GM23338 (cell line): ENCODE data around the gene GRID1. TPM values are rescaled to one million over a fixed set of nuclear protein-coding genes. Genes with fewer than 3 reads are reported as not detected.

Experiments used
- ATAC-seq: fragments of 200-7000 bp; cut with Tn5 transposase; 3 replicates; pipeline ENCODE4 v1.9.1; 2020
- DNase-seq: peaks from one replicate; pipeline ENCODE4 v3.0.0-alpha.2; 2015; ENCODE audit warnings: low spot score
- H2AFZ ChIP-seq: fragments of 200-600 bp; sonication (generic); 2 replicates; pipeline ENCODE4 v1.8.0; 2016; ENCODE audit warnings: antibody characterized with exemption, mild to moderate bottlenecking, moderate library complexity
- H3F3A ChIP-seq: fragments of 200-600 bp; sonication (generic); replicated peaks from 2 replicates; pipeline ENCODE4 v1.8.0; 2017; ENCODE audit warnings: antibody characterized with exemption, mixed run types, low read depth
- H3K27ac ChIP-seq: fragments of 200-600 bp; sonication (generic); 2 replicates; pipeline ENCODE4 v1.6.1; 2016; ENCODE audit warnings: low read depth
- H3K27me3 ChIP-seq: fragments of 200-600 bp; sonication (generic); 2 replicates; pipeline ENCODE4 v1.8.0; 2016; ENCODE audit warnings: mild to moderate bottlenecking, mixed run types, moderate library complexity; ENCODE audit not compliant: insufficient read depth
- H3K36me3 ChIP-seq: fragments of 200-600 bp; sonication (generic); 2 replicates; pipeline ENCODE4 v1.8.0; 2016; ENCODE audit warnings: mild to moderate bottlenecking; ENCODE audit not compliant: insufficient read depth
- H3K4me1 ChIP-seq: fragments of 200-600 bp; sonication (generic); 2 replicates; pipeline ENCODE4 v1.8.0; 2016; ENCODE audit warnings: mild to moderate bottlenecking, moderate library complexity; ENCODE audit not compliant: insufficient read depth
- H3K4me2 ChIP-seq: fragments of 200-600 bp; sonication (generic); 2 replicates; pipeline ENCODE4 v1.7.1; 2017; ENCODE audit warnings: mixed run types
- H3K4me3 ChIP-seq: fragments of 200-600 bp; sonication (generic); 2 replicates; pipeline ENCODE4 v1.6.1; 2016; ENCODE audit warnings: mixed run types
- H3K79me2 ChIP-seq: fragments of 200-600 bp; sonication (generic); replicated peaks from 2 replicates; pipeline ENCODE4 v1.8.0; 2017; ENCODE audit warnings: mild to moderate bottlenecking; ENCODE audit not compliant: insufficient read depth
- H3K9me2 ChIP-seq: fragments of 200-600 bp; sonication (generic); 2 replicates; pipeline ENCODE4 v1.8.0; 2017; ENCODE audit not compliant: insufficient read depth
- H4K20me1 ChIP-seq: fragments of 200-600 bp; sonication (generic); replicated peaks from 2 replicates; pipeline ENCODE4 v1.8.0; 2017; ENCODE audit warnings: mild to moderate bottlenecking; ENCODE audit not compliant: insufficient read depth
- H3K27ac Mint-ChIP-seq: 2 replicates; pipeline ENCODE4 v1.8.0; 2020; ENCODE audit warnings: inconsistent platforms, mild to moderate bottlenecking, moderate library complexity, mixed read lengths
- H3K27me3 Mint-ChIP-seq: 3 replicates; pipeline ENCODE4 v1.8.0; 2022; ENCODE audit warnings: low read depth, mild to moderate bottlenecking, moderate library complexity, mixed read lengths, inconsistent platforms; ENCODE audit not compliant: insufficient read depth, poor library complexity
- H3K36me3 Mint-ChIP-seq: 3 replicates; pipeline ENCODE4 v1.8.0; 2021; ENCODE audit warnings: low read depth, mild to moderate bottlenecking, inconsistent platforms, moderate library complexity, mixed read lengths
- H3K4me1 Mint-ChIP-seq: 3 replicates; pipeline ENCODE4 v1.8.0; 2020; ENCODE audit warnings: mild to moderate bottlenecking, inconsistent platforms, mixed read lengths
- H3K4me3 Mint-ChIP-seq: 3 replicates; pipeline ENCODE4 v1.8.0; 2021; ENCODE audit warnings: moderate library complexity, mild to moderate bottlenecking, inconsistent platforms, mixed read lengths
- H3K9me3 Mint-ChIP-seq: 3 replicates; pipeline ENCODE4 v1.8.0; 2020; ENCODE audit warnings: moderate library complexity, mild to moderate bottlenecking, inconsistent platforms, mixed read lengths
- CREB1 ChIP-seq: fragments of 250-450 bp; sonication (Bioruptor Pico); IDR thresholded peaks from 2 replicates; pipeline ENCODE4 v1.5.0; 2020; ENCODE audit warnings: low read depth, mild to moderate bottlenecking, moderate library complexity
- EZH2 ChIP-seq: fragments of 200-600 bp; sonication (generic); IDR thresholded peaks from one replicate; pipeline ENCODE4 v1.8.0; 2017; ENCODE audit warnings: antibody characterized with exemption, mild to moderate bottlenecking, low read depth; ENCODE audit not compliant: unreplicated experiment
- EZH2phosphoT487 ChIP-seq: fragments of 200-600 bp; sonication (generic); IDR thresholded peaks from one replicate; pipeline ENCODE4 v1.8.1; 2018; ENCODE audit warnings: antibody characterized with exemption; ENCODE audit not compliant: unreplicated experiment
- JUNB ChIP-seq: IDR thresholded peaks from one replicate; pipeline ENCODE4 v1.6.1; 2016; ENCODE audit warnings: antibody characterized with exemption; ENCODE audit not compliant: unreplicated experiment
- NANOG ChIP-seq: IDR thresholded peaks from 2 replicates; pipeline ENCODE4 v1.6.1; 2016; ENCODE audit warnings: antibody characterized with exemption, borderline replicate concordance
- POLR2AphosphoS5 ChIP-seq: IDR thresholded peaks from 2 replicates; pipeline ENCODE4 v1.6.1; 2016; ENCODE audit warnings: antibody characterized with exemption, low read depth
- STAT1 ChIP-seq: IDR thresholded peaks from one replicate; pipeline ENCODE4 v1.6.1; 2016; ENCODE audit warnings: antibody characterized with exemption; ENCODE audit not compliant: unreplicated experiment
- ZNF114 ChIP-seq: fragments of 250-450 bp; sonication (Bioruptor Pico); IDR thresholded peaks from 2 replicates; pipeline ENCODE4 v1.5.0; 2020; ENCODE audit warnings: mild to moderate bottlenecking, moderate library complexity
- ZNF331 ChIP-seq: fragments of 250-450 bp; sonication (Bioruptor Pico); IDR thresholded peaks from 2 replicates; pipeline ENCODE4 v1.5.0; 2020; ENCODE audit warnings: low read depth, mild to moderate bottlenecking, moderate library complexity
- polyA plus RNA-seq: library from polyadenylated mRNA; unstranded; fragments of >200 nt; fragmentation: Nextera tagmentation; extraction: Ambion mirVana; gene quantifications from 2 replicates; pipeline ENCODE4 v1.2.1, GENCODE V29; 2016
- total RNA-seq: library from RNA; depleted of rRNA; stranded (reverse); fragments of >200 nt; shearing (Covaris generic); gene quantifications from 2 replicates; pipeline ENCODE4 v1.2.3, GENCODE V29; 2014
- TF ChIP-seq, protein P1 (sequence below): fragments of 250-450 bp; sonication (Bioruptor Pico); IDR thresholded peaks from 2 replicates; pipeline ENCODE4 v1.5.0; 2020; ENCODE audit warnings: mild to moderate bottlenecking, moderate library complexity

The GRID1 gene
- total and polyA plus RNA-seq, 2 experiments from 2014 or later = 0.14 to 0.15 TPM

DNA sequence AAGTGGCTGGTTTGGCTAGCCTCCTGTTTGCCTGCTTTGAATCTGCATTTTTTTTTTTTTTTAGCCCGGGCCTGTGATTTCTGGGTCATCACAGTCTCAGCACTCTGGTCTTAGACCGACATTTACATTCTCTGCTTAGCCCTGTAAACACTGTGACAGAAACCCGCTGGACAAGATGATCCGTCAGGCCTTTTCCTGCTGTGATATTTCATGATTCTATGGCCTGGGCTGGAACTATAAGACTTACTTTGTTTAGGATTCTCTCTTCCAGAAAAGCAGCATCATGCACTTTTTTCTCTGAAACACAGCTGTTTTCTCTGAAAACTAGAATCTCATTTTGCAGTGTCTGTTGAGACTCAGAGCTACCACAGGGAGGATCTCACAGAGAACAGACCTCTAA is 705.5 kb downstream of the GRID1 start:
- Histone ChIP-seq H3K4me3 (no peak overlapping the region), H3K36me3 (no peaks in the 10 kb centered on the region), H2AFZ (no peak overlapping the region)

DNA sequence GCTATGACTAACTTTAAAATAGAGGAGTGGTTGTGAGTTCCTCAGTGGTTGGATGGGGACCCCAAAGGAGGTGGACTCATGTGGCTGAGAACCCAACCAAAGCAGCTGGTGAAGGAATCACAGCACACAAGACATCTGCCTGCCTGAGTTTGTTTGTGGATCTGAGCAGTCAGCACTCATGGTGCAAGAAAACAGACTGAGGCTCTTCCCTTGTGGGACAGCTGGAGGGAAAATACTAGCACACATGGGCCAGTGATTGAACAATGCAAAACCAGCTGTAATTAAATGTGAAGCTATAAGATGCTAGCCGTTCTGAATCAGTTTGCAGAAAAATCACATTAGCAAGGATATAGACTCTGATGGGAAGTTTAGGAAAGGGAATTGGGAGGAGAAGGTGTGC is 707.3 kb downstream of the GRID1 start:
- Histone ChIP-seq H4K20me1 (no peaks in the 10 kb centered on the region), H3K9me2 (no peaks in the 10 kb centered on the region), H3K79me2 (no peaks in the 10 kb centered on the region), H3K4me2 (no peak overlapping the region), H3K36me3 (no peaks in the 10 kb centered on the region), H3K4me1 (no peaks in the 10 kb centered on the region), H2AFZ (no peak overlapping the region), H3K4me3 (no peak overlapping the region), H3K27me3 (no peaks in the 10 kb centered on the region), H3K27ac (no peak overlapping the region), H3F3A (no peaks in the 10 kb centered on the region)
- DNase-seq = no peak
- no peak overlapping the region for H3K27ac Mint-ChIP-seq
- TF ChIP-seq EZH2 (no peak), ZNF331 (no peak), CREB1 (CRISPR knock-in tag) (no peak), EZH2phosphoT487 (no peak), ZNF114 (CRISPR knock-in tag) (no peak)
- TF ChIP-seq, protein P1, sequence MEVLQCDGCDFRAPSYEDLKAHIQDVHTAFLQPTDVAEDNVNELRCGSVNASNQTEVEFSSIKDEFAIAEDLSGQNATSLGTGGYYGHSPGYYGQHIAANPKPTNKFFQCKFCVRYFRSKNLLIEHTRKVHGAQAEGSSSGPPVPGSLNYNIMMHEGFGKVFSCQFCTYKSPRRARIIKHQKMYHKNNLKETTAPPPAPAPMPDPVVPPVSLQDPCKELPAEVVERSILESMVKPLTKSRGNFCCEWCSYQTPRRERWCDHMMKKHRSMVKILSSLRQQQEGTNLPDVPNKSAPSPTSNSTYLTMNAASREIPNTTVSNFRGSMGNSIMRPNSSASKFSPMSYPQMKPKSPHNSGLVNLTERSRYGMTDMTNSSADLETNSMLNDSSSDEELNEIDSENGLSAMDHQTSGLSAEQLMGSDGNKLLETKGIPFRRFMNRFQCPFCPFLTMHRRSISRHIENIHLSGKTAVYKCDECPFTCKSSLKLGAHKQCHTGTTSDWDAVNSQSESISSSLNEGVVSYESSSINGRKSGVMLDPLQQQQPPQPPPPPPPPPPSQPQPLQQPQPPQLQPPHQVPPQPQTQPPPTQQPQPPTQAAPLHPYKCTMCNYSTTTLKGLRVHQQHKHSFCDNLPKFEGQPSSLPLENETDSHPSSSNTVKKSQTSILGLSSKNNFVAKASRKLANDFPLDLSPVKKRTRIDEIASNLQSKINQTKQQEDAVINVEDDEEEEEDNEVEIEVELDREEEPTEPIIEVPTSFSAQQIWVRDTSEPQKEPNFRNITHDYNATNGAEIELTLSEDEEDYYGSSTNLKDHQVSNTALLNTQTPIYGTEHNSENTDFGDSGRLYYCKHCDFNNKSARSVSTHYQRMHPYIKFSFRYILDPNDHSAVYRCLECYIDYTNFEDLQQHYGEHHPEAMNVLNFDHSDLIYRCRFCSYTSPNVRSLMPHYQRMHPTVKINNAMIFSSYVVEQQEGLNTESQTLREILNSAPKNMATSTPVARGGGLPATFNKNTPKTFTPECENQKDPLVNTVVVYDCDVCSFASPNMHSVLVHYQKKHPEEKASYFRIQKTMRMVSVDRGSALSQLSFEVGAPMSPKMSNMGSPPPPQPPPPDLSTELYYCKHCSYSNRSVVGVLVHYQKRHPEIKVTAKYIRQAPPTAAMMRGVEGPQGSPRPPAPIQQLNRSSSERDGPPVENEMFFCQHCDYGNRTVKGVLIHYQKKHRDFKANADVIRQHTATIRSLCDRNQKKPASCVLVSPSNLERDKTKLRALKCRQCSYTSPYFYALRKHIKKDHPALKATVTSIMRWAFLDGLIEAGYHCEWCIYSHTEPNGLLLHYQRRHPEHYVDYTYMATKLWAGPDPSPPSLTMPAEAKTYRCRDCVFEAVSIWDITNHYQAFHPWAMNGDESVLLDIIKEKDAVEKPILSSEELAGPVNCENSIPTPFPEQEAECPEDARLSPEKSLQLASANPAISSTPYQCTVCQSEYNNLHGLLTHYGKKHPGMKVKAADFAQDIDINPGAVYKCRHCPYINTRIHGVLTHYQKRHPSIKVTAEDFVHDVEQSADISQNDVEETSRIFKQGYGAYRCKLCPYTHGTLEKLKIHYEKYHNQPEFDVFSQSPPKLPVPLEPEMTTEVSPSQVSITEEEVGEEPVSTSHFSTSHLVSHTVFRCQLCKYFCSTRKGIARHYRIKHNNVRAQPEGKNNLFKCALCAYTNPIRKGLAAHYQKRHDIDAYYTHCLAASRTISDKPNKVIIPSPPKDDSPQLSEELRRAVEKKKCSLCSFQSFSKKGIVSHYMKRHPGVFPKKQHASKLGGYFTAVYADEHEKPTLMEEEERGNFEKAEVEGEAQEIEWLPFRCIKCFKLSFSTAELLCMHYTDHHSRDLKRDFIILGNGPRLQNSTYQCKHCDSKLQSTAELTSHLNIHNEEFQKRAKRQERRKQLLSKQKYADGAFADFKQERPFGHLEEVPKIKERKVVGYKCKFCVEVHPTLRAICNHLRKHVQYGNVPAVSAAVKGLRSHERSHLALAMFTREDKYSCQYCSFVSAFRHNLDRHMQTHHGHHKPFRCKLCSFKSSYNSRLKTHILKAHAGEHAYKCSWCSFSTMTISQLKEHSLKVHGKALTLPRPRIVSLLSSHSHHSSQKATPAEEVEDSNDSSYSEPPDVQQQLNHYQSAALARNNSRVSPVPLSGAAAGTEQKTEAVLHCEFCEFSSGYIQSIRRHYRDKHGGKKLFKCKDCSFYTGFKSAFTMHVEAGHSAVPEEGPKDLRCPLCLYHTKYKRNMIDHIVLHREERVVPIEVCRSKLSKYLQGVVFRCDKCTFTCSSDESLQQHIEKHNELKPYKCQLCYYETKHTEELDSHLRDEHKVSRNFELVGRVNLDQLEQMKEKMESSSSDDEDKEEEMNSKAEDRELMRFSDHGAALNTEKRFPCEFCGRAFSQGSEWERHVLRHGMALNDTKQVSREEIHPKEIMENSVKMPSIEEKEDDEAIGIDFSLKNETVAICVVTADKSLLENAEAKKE = no peak
- H3K4me1 Mint-ChIP-seq = no peaks in the 10 kb centered on the region
- no peak overlapping the region for H3K4me3 Mint-ChIP-seq
- ATAC-seq = no peak
- peaks cover 16% of the 10 kb centered on the region for H3K36me3 Mint-ChIP-seq
- H3K9me3 Mint-ChIP-seq = peaks cover 27% of the 10 kb centered on the region
- H3K27me3 Mint-ChIP-seq = peaks cover 3% of the 10 kb centered on the region

More for the DNA sequence above, 705.5 kb downstream of the GRID1 start:
- no peak for ATAC-seq
- no peaks in the 10 kb centered on the region for H3F3A ChIP-seq
- Mint-ChIP-seq H3K4me3 (no peak overlapping the region), H3K9me3 (peaks cover 41% of the 10 kb centered on the region), H3K27me3 (no peaks in the 10 kb centered on the region), H3K27ac (no peak overlapping the region), H3K36me3 (peaks cover 14% of the 10 kb centered on the region; the same call in 2 of the 3 replicates), H3K4me1 (no peaks in the 10 kb centered on the region)
- H3K79me2 ChIP-seq = no peaks in the 10 kb centered on the region
- DNase-seq = no peak
- no peaks in the 10 kb centered on the region for H3K4me1 ChIP-seq
- no peaks in the 10 kb centered on the region for H4K20me1 ChIP-seq
- H3K9me2 ChIP-seq = no peaks in the 10 kb centered on the region
- TF ChIP-seq STAT1 (no peak), NANOG (no peak), JUNB (no peak), EZH2 (no peak), POLR2AphosphoS5 (no peak), ZNF114 (CRISPR knock-in tag) (no peak)
- no peak overlapping the region for H3K4me2 ChIP-seq
- H3K27ac ChIP-seq = no peak overlapping the region
- H3K27me3 ChIP-seq = no peaks in the 10 kb centered on the region
